Hepatocyte (in vitro differentiated cells): ENCODE results near the gene CSN3. TPM values are rescaled to one million over a fixed set of nuclear protein-coding genes. Genes with fewer than 3 reads are reported as not detected.
"Not testable (repeated sequence)": the region's sequence is repeated elsewhere in the genome, so short reads cannot be mapped to it uniquely, and the experiment has no call there.

ENCODE experiments used
- DNase-seq: peaks from one replicate; pipeline ENCODE4 v3.0.0-alpha.2; 2016; ENCODE audit warnings: low spot score
- H2AFZ ChIP-seq: fragments of 200-600 bp; sonication (generic); 2 replicates; pipeline ENCODE4 v1.6.0; 2016; ENCODE audit warnings: antibody characterized with exemption, mild to moderate bottlenecking
- H3K27ac ChIP-seq: fragments of 200-600 bp; sonication (generic); 2 replicates; pipeline ENCODE4 v1.5.1; 2016; ENCODE audit warnings: mild to moderate bottlenecking
- H3K27me3 ChIP-seq: fragments of 200-600 bp; sonication (generic); 2 replicates; pipeline ENCODE4 v1.6.1; 2016
- H3K36me3 ChIP-seq: fragments of 200-600 bp; sonication (generic); replicated peaks from 2 replicates; pipeline ENCODE4 v1.5.1; 2016; ENCODE audit warnings: low read depth; ENCODE audit not compliant: insufficient read depth
- H3K4me1 ChIP-seq: fragments of 200-600 bp; sonication (generic); 2 replicates; pipeline ENCODE4 v1.5.1; 2016; ENCODE audit warnings: mild to moderate bottlenecking, moderate library complexity; ENCODE audit not compliant: insufficient read depth
- H3K4me2 ChIP-seq: fragments of 200-600 bp; sonication (generic); 2 replicates; pipeline ENCODE4 v1.6.0; 2016
- H3K4me3 ChIP-seq: fragments of 200-600 bp; sonication (generic); 2 replicates; pipeline ENCODE4 v1.5.1; 2016; ENCODE audit warnings: mild to moderate bottlenecking
- H3K79me2 ChIP-seq: fragments of 200-600 bp; sonication (generic); 2 replicates; pipeline ENCODE4 v1.6.0; 2017; ENCODE audit warnings: mild to moderate bottlenecking
- H3K9me2 ChIP-seq: fragments of 200-600 bp; sonication (generic); replicated peaks from 2 replicates; pipeline ENCODE4 v1.6.0; 2017; ENCODE audit warnings: mild to moderate bottlenecking; ENCODE audit not compliant: insufficient read depth
- H3K9me3 ChIP-seq: fragments of 200-600 bp; sonication (generic); 2 replicates; pipeline ENCODE4 v1.5.1; 2016; ENCODE audit warnings: low read depth, mild to moderate bottlenecking
- H4K20me1 ChIP-seq: fragments of 200-600 bp; sonication (generic); 2 replicates; pipeline ENCODE4 v1.6.0; 2016; ENCODE audit warnings: mild to moderate bottlenecking; ENCODE audit not compliant: insufficient read depth, poor library complexity, severe bottlenecking
- CTCF ChIP-seq: fragments of 200-600 bp; sonication (generic); IDR thresholded peaks from 2 replicates; pipeline ENCODE4 v1.5.1; 2016; ENCODE audit warnings: antibody characterized with exemption, mild to moderate bottlenecking; ENCODE audit not compliant: poor library complexity
- EZH2 ChIP-seq: fragments of 200-600 bp; sonication (generic); IDR thresholded peaks from 2 replicates; pipeline ENCODE4 v1.6.1; 2016; ENCODE audit warnings: antibody characterized with exemption, mild to moderate bottlenecking, borderline replicate concordance
- EZH2phosphoT487 ChIP-seq: fragments of 200-600 bp; sonication (generic); IDR thresholded peaks from one replicate; pipeline ENCODE4 v1.6.1; 2018; ENCODE audit warnings: antibody characterized with exemption, mild to moderate bottlenecking, low read depth, moderate library complexity; ENCODE audit not compliant: unreplicated experiment, severe bottlenecking
- WGBS: methylation state at CpG from one replicate; pipeline ENCODE4 v1.1.6; 2016; ENCODE audit warnings: low lambda C conversion rate; ENCODE audit errors: missing lambda C conversion rate; 5-methylcytosine and 5-hydroxymethylcytosine counted together
- polyA plus RNA-seq: library from polyadenylated mRNA; unstranded; fragments of >200 nt; fragmentation: Nextera tagmentation; extraction: Ambion mirVana; gene quantifications from 2 replicates; pipeline ENCODE4 v1.2.1, GENCODE V29; 2016
- total RNA-seq: library from RNA; depleted of rRNA; stranded (reverse); fragments of >200 nt; gene quantifications from 2 replicates; pipeline ENCODE4 v1.2.3, GENCODE V29; 2014

CSN3 gene
- total and polyA plus RNA-seq, 2 experiments from 2014 or later = 1.3 TPM; not detected in 1

- Histone ChIP-seq H3K27ac (peak overlapping the region; percentile 36), H3K36me3 (no peaks in the 10 kb centered on the region), H3K27me3 (no peaks in the 10 kb centered on the region), H3K9me3 (no peaks in the 10 kb centered on the region), H3K4me1 (peaks cover 12% of the 10 kb centered on the region), H4K20me1 (no peaks in the 10 kb centered on the region), H3K4me2 (peak overlapping the region; percentile 38), H3K4me3 (no peak overlapping the region), H3K9me2 (no peaks in the 10 kb centered on the region), H2AFZ (peak overlapping the region; percentile 14), H3K79me2 (no peaks in the 10 kb centered on the region)
- TF ChIP-seq EZH2phosphoT487 (no peak), EZH2 (no peak), CTCF (no peak)
- peak; percentile 38 for DNase-seq
- 51% methylated on average over 2 of the region's 2 CpGs for WGBS
Measured at GRCh38 chr4:70197842-70198241, 44.6 kb upstream of the CSN3 start.

GRCh38 chr4:70203601-70204000 is 38.8 kb upstream of the CSN3 start:
- Histone ChIP-seq H3K4me3 (no peak overlapping the region), H3K4me2 (no peak overlapping the region), H4K20me1 (no peaks in the 10 kb centered on the region), H2AFZ (no peak overlapping the region), H3K27me3 (no peaks in the 10 kb centered on the region), H3K79me2 (no peaks in the 10 kb centered on the region), H3K27ac (no peak overlapping the region), H3K9me2 (no peaks in the 10 kb centered on the region), H3K9me3 (no peaks in the 10 kb centered on the region), H3K4me1 (peaks cover 2% of the 10 kb centered on the region), H3K36me3 (no peaks in the 10 kb centered on the region)
- no peak for DNase-seq
- WGBS = 39% methylated on average over 1 of the region's 1 CpG
- no peak for TF ChIP-seq EZH2

- not testable (repeated sequence) for H3K79me2 ChIP-seq
- 84% methylated on average over 4 of the region's 4 CpGs for WGBS
Measured at GRCh38 chr4:70212752-70213151, 29.6 kb upstream of the CSN3 start.

GRCh38 chr4:70216109-70216508 is 26.3 kb upstream of the CSN3 start:
- not testable (repeated sequence) for DNase-seq, H4K20me1 ChIP-seq, H3K4me1 ChIP-seq, H3K4me2 ChIP-seq, H3K79me2 ChIP-seq, H3K27me3 ChIP-seq, H3K9me3 ChIP-seq, H2AFZ ChIP-seq, H3K9me2 ChIP-seq, H3K36me3 ChIP-seq, H3K27ac ChIP-seq, H3K4me3 ChIP-seq

More at GRCh38 chr4:70212752-70213151, 29.6 kb upstream of the CSN3 start:
- H3K36me3 ChIP-seq, H3K9me3 ChIP-seq, H3K27me3 ChIP-seq, H2AFZ ChIP-seq, H3K4me2 ChIP-seq, H3K4me1 ChIP-seq, H3K27ac ChIP-seq, H3K9me2 ChIP-seq, DNase-seq, H3K4me3 ChIP-seq, H4K20me1 ChIP-seq: not testable (repeated sequence)

- H3K4me1 ChIP-seq, H3K27me3 ChIP-seq, H3K4me3 ChIP-seq, H3K4me2 ChIP-seq, H3K27ac ChIP-seq, H4K20me1 ChIP-seq, DNase-seq, H2AFZ ChIP-seq, H3K79me2 ChIP-seq, H3K36me3 ChIP-seq, H3K9me3 ChIP-seq, H3K9me2 ChIP-seq: not testable (repeated sequence)
- 96% methylated on average over 1 of the region's 1 CpG for WGBS
Measured at GRCh38 chr4:70216550-70216949, 25.8 kb upstream of the CSN3 start.

GRCh38 chr4:70221389-70221788 is 21.0 kb upstream of the CSN3 start:
- H3K9me2 ChIP-seq, H3K4me3 ChIP-seq, H3K4me2 ChIP-seq, H2AFZ ChIP-seq, H3K79me2 ChIP-seq, DNase-seq, H3K36me3 ChIP-seq, H3K9me3 ChIP-seq, H3K27ac ChIP-seq, H3K4me1 ChIP-seq, H4K20me1 ChIP-seq, H3K27me3 ChIP-seq: not testable (repeated sequence)
- WGBS = 97% methylated on average over 3 of the region's 3 CpGs

- not testable (repeated sequence) for H3K4me1 ChIP-seq, H3K27ac ChIP-seq, DNase-seq, H3K4me2 ChIP-seq, H3K4me3 ChIP-seq, H3K9me3 ChIP-seq, H4K20me1 ChIP-seq, H3K36me3 ChIP-seq, H3K9me2 ChIP-seq, H3K27me3 ChIP-seq, H3K79me2 ChIP-seq, H2AFZ ChIP-seq
Measured at GRCh38 chr4:70221818-70222217, 20.6 kb upstream of the CSN3 start.
